Adipocyte (in vitro differentiated cells): Measurements from ENCODE around the gene GNAL.

ENCODE experiments used
- DNase-seq: peaks from one replicate; pipeline ENCODE4 v3.0.0-alpha.2; 2015; ENCODE audit warnings: low read depth
- H3K27me3 ChIP-seq: replicated peaks from 2 replicates; pipeline ENCODE4 v1.7.0; 2013; ENCODE audit warnings: mild to moderate bottlenecking, low read length, moderate library complexity; ENCODE audit not compliant: control insufficient read depth, insufficient read depth
- H3K36me3 ChIP-seq: 2 replicates; pipeline ENCODE4 v1.7.0; 2013; ENCODE audit warnings: low read length, mild to moderate bottlenecking, moderate library complexity; ENCODE audit not compliant: control insufficient read depth, insufficient read depth, severe bottlenecking
- H3K4me1 ChIP-seq: 2 replicates; pipeline ENCODE4 v1.7.0; 2013; ENCODE audit warnings: mild to moderate bottlenecking, low read length, moderate library complexity; ENCODE audit not compliant: control insufficient read depth, insufficient read depth
- H3K4me3 ChIP-seq: 2 replicates; pipeline ENCODE4 v1.7.0; 2013; ENCODE audit warnings: mild to moderate bottlenecking, low read length, moderate library complexity
- H3K9ac ChIP-seq: 2 replicates; pipeline ENCODE4 v1.7.0; 2013; ENCODE audit warnings: mild to moderate bottlenecking, low read length, moderate library complexity
- H3K9me3 ChIP-seq: 2 replicates; pipeline ENCODE4 v1.7.0; 2013; ENCODE audit warnings: mild to moderate bottlenecking, low read length, moderate library complexity; ENCODE audit not compliant: control insufficient read depth

Gene GNAL

GRCh38 chr18:11811009-11811408, 121.9 kb downstream of the GNAL start:
- H3K36me3 ChIP-seq = no peaks in the 10 kb centered on the region
- DNase-seq = no peak
- no peaks in the 10 kb centered on the region for H3K27me3 ChIP-seq
- H3K4me1 ChIP-seq = peaks cover 4% of the 10 kb centered on the region
- H3K4me3 ChIP-seq = no peak overlapping the region
- no peak overlapping the region for H3K9ac ChIP-seq
- H3K9me3 ChIP-seq = no peaks in the 10 kb centered on the region

- Histone ChIP-seq H3K4me1 (no peaks in the 10 kb centered on the region), H3K27me3 (no peaks in the 10 kb centered on the region), H3K36me3 (no peaks in the 10 kb centered on the region), H3K9ac (no peak overlapping the region), H3K4me3 (no peak overlapping the region), H3K9me3 (peaks cover 3% of the 10 kb centered on the region)
- no peak for DNase-seq
Measured at GRCh38 chr18:11817229-11817628, 128.2 kb downstream of the GNAL start.

- H3K27me3 ChIP-seq = no peaks in the 10 kb centered on the region
- H3K9me3 ChIP-seq = peaks cover 3% of the 10 kb centered on the region
- no peak overlapping the region for H3K9ac ChIP-seq
- no peak for DNase-seq
- no peak overlapping the region for H3K4me3 ChIP-seq
- H3K4me1 ChIP-seq = no peaks in the 10 kb centered on the region
- H3K36me3 ChIP-seq = no peaks in the 10 kb centered on the region
Measured at GRCh38 chr18:11818486-11819203, 129.6 kb downstream of the GNAL start.

- no peak overlapping the region for H3K4me3 ChIP-seq
- H3K4me1 ChIP-seq = no peaks in the 10 kb centered on the region
- no peak overlapping the region for H3K9ac ChIP-seq
- peaks cover 3% of the 10 kb centered on the region for H3K9me3 ChIP-seq
- H3K36me3 ChIP-seq = no peaks in the 10 kb centered on the region
- H3K27me3 ChIP-seq = no peaks in the 10 kb centered on the region
- no peak for DNase-seq
Measured at GRCh38 chr18:11819938-11820337, 130.9 kb downstream of the GNAL start.

GRCh38 chr18:11820697-11821096, 131.6 kb downstream of the GNAL start:
- peaks cover 3% of the 10 kb centered on the region for H3K9me3 ChIP-seq
- no peak for DNase-seq
- no peak overlapping the region for H3K9ac ChIP-seq
- no peaks in the 10 kb centered on the region for H3K4me1 ChIP-seq
- H3K36me3 ChIP-seq = no peaks in the 10 kb centered on the region
- no peak overlapping the region for H3K4me3 ChIP-seq
- H3K27me3 ChIP-seq = no peaks in the 10 kb centered on the region

- no peak overlapping the region for H3K9ac ChIP-seq
- H3K36me3 ChIP-seq = no peaks in the 10 kb centered on the region
- H3K27me3 ChIP-seq = no peaks in the 10 kb centered on the region
- H3K4me3 ChIP-seq = no peak overlapping the region
- H3K4me1 ChIP-seq = no peaks in the 10 kb centered on the region
- peaks cover 3% of the 10 kb centered on the region for H3K9me3 ChIP-seq
- no peak for DNase-seq
Measured at GRCh38 chr18:11821208-11821607, 132.1 kb downstream of the GNAL start.

GRCh38 chr18:11821643-11822237, 132.7 kb downstream of the GNAL start:
- Histone ChIP-seq H3K9me3 (peaks cover 3% of the 10 kb centered on the region), H3K36me3 (no peaks in the 10 kb centered on the region), H3K4me1 (no peaks in the 10 kb centered on the region), H3K27me3 (no peaks in the 10 kb centered on the region), H3K9ac (no peak overlapping the region), H3K4me3 (no peak overlapping the region)
- DNase-seq = no peak

GRCh38 chr18:11823545-11823944, 134.5 kb downstream of the GNAL start:
- Histone ChIP-seq H3K36me3 (no peaks in the 10 kb centered on the region), H3K9ac (no peak overlapping the region), H3K4me1 (no peaks in the 10 kb centered on the region), H3K4me3 (no peak overlapping the region), H3K9me3 (peaks cover 3% of the 10 kb centered on the region), H3K27me3 (no peaks in the 10 kb centered on the region)
- no peak for DNase-seq

GRCh38 chr18:11826836-11827235, 137.8 kb downstream of the GNAL start:
- no peaks in the 10 kb centered on the region for H3K9me3 ChIP-seq
- no peak overlapping the region for H3K4me3 ChIP-seq
- H3K9ac ChIP-seq = no peak overlapping the region
- DNase-seq = no peak
- no peaks in the 10 kb centered on the region for H3K36me3 ChIP-seq
- no peaks in the 10 kb centered on the region for H3K4me1 ChIP-seq
- no peaks in the 10 kb centered on the region for H3K27me3 ChIP-seq

GRCh38 chr18:11828786-11829432, 139.8 kb downstream of the GNAL start:
- no peaks in the 10 kb centered on the region for H3K36me3 ChIP-seq
- no peaks in the 10 kb centered on the region for H3K4me1 ChIP-seq
- DNase-seq = no peak
- H3K27me3 ChIP-seq = no peaks in the 10 kb centered on the region
- H3K4me3 ChIP-seq = no peak overlapping the region
- H3K9me3 ChIP-seq = no peaks in the 10 kb centered on the region
- H3K9ac ChIP-seq = no peak overlapping the region

GRCh38 chr18:11830585-11830984, 141.5 kb downstream of the GNAL start:
- no peaks in the 10 kb centered on the region for H3K4me1 ChIP-seq
- no peaks in the 10 kb centered on the region for H3K36me3 ChIP-seq
- no peak overlapping the region for H3K9ac ChIP-seq
- no peak for DNase-seq
- no peak overlapping the region for H3K4me3 ChIP-seq
- H3K27me3 ChIP-seq = no peaks in the 10 kb centered on the region
- no peaks in the 10 kb centered on the region for H3K9me3 ChIP-seq
